GM21381 (cell line): ENCODE measurements around the gene BLVRB.
"Not testable (repeated sequence)": the region's sequence is repeated elsewhere in the genome, so short reads cannot be mapped to it uniquely, and the experiment has no call there.

Experiments
- ATAC-seq: cut with Tn5 transposase; IDR thresholded peaks from one replicate; pipeline ENCODE4 v1.9.1; 2021; ENCODE audit warnings: mild to moderate bottlenecking, moderate library complexity; ENCODE audit not compliant: unreplicated experiment

The BLVRB gene

DNA sequence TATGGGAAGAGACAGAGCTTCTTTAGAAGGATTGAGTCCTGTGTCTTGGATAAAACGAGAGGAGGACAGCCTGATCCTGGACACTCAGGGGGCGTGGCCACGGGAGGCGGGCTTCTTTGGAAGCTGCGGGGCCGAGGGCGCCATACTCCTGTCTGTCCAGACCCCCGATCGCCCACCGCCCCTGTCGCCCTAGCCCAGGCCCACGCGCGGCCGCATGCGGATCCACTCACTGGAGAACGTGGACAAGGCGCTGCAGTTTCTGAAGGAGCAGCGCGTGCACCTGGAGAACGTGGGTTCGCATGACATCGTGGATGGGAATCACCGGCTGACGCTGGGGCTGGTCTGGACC is 24.3 kb upstream of the BLVRB start:
- ATAC-seq = no peak

DNA sequence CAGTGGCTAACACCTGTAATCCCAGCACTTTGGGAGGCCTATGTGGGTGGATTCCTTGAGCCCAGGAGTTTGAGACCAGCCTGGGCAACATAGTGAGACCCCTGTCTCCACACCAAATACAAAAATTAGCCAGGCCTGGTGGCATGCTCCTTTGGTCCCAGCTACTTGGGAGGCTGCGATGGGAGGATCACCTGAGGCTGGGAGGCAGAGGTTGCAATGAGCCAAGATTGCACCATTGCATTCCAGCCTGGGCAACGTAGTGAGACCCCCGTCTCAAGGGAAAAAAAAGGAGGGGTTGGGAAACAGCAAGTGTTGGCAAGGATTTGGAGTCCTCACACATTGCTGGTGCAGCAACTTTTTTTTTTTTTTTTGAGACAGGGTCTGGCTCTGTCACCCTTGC is 20.5 kb upstream of the BLVRB start:
- no peak for ATAC-seq

DNA sequence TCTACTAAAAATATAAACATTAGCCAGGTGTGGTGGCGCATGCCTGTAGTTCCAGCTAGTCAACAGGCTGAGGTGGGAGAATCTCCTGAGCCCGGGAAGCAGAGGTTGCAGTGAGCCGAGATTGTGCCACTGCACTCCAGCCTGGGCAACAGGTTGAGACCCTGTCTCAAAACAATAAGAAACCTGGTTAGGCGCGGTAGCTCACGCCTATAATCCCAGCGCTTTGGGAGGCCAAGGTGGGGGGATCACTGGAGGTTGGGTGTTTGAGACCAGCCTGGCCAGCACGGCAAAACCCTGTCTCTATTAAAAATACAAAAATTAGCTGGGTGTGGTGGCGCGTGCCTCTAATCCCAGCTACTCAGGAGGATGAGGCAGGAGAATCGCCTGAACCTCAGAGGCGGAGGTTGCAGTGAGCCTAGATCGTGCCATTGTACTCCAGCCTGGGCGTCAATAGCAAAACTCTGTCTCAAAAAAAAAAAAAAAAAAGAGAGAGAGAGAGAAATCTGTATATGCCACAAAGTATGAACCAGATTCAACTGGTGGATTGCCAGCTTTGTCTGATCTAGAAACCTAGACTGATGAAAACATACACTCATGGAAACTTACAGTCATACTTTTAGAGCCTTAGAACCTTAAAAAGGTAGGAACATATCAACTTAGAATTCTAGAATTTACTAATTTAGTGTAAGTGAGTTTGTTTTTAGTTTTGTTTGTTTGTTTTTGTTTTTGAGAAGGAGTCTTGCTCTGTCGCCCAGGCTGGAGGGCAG is 10.5 kb upstream of the BLVRB start:
- ATAC-seq = not testable (repeated sequence)

DNA sequence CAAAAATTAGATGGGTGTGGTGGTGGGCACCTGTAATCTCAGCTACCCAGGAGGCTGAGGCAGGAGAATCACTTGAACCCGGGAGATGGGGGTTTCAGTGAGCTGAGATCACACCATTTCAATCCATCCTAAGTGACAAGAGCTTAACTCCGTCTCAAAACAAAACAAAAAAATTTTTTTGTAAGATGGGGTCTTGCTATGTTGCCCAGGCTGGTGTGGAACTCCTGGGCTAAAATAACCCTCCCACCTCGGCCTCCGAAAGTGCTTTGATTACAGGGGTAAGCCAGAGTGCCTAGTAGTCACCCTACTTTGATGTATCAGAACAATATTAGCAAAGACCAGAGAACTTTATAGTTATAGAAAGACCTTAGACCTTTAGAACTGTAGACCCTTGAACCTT is 9.2 kb upstream of the BLVRB start:
- no peak for ATAC-seq

DNA sequence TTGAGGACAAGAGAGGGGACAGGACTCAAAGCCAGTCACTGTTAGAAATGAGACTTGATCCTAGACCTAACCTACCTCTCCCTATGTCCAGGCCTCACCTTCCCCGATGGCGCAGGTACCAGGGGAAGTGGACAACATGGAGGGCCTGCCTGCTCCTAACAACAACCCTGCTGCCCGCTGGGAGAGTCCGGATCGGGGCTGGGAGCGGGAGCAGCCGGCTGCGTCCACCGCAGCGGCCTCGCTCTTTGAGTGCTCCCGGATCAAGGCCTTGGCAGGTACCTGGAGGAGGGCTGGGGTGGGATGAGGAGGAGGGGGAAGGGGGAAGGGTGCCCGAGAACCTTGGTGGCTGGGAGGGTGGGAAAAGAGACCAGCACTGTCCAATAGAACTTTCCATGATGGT is 7.0 kb upstream of the BLVRB start:
- no peak for ATAC-seq

DNA sequence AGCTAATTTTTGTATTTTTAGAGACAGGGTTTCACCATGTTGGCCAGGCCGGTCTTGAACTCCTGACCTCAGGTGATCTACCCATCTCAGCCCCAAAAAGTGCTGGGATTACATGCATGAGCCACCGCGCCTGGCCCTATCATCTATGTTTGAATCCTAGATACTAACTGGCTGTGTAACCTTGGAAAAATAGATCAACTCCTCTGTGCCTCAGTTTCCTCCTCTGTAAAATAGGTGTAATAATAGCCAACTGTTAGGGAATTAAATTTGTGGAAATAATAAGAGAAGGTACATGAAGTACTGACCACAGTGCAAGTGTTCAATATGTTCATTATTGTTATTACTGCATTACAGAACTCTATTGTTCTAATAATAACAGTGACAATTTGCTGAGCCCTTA is 5.6 kb upstream of the BLVRB start:
- ATAC-seq = no peak

DNA sequence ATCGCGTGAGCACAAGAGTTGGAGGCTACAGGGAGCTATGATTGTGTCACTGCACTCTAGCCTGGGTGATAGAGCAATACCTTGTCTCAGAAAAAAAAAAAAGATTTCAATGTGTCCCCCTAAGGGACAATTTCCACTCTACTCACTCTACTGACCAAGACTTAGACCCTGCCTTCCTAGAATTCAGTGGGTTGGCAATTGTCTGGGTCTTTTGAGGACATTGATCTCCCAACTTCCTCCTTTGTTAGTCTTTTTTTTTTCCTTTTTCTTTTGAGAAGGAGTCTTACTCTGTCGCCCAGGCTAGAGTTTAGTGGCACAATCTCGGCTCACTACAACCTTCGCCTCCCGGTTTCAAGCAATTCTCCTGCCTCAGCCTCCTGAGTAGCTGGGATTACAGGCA is 3.5 kb upstream of the BLVRB start:
- ATAC-seq = no peak

DNA sequence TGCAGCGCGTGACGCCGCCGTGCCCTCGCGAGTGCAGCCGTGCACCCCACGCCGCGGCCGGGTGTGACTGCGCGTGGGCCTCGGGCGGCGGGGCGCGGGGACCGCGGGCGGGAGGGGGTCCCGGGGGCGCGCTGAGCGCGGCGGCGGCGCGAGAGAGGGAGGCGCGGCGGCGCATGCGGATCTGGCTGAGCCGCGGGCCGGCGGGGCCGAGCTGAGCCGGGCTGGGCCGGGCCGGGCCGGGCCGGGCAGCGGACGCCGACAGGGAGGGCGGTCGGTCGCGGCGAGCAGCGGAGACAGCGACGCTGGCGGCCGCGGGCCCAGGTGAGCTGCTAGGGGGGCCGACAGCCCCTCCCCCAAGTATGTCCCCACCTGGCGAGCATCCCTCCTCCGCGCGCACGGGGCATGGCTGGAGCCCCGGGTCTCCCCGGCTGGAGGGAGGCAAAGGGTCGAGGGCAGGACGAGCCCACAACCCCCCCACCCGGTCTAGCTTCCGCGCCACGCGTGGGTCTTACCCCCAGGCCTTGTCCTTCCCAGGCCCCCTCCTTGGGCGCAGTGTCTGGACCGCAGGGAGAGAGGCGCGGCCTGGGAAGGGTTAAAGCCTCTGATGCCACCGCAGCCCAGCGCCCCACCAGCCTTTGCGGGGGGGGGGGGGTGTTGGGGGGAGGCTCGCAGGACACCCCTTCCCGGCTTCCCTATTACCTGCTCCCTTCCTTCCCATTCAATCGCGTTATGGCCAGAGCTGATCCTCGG is 1.6 kb upstream of the BLVRB start, which contains the start of gene SPTBN4:
Gene SPTBN4 (plus strand): TSS at position 17 of the 750 bp plus-strand sequence. CDS start 5,621 bp downstream, outside the sequence.
- ATAC-seq = no peak

DNA sequence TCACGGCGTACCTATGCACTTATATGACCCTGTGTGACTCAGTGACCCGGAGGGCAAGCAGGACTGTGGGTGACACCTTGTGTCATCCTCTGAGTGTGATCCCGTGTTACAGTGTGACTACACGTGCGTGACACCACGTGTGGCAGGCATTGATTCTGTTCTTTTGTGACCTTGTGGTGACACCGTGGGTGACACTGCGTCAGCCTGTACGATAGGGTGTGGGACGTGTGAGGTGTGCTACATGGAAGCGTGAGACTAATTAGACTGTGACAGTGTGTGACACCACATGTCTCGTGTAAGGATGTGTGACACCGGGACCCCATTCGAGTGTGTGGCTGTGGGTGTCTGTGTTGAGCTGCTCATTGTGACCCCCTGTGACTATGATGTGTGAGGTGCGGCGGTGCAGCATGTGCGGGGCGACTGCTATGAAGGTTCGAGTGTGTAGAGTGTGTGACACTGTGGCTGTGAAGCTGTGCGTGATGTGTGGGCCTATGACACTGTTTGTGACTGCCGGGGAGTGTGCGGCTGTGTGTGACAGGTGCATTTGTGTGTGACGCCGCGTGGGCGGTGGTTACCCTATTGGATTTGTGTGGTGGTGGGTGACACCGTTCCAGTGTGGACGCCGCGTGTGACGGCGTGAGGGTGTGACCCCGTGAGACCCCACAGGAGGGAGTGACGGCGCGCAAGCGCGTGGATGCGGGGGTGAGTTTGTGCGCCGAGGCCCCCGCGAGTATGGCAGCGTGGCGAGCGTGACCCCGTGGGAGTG is 857 bp upstream of the BLVRB start:
- peak; percentile 26 for ATAC-seq

DNA sequence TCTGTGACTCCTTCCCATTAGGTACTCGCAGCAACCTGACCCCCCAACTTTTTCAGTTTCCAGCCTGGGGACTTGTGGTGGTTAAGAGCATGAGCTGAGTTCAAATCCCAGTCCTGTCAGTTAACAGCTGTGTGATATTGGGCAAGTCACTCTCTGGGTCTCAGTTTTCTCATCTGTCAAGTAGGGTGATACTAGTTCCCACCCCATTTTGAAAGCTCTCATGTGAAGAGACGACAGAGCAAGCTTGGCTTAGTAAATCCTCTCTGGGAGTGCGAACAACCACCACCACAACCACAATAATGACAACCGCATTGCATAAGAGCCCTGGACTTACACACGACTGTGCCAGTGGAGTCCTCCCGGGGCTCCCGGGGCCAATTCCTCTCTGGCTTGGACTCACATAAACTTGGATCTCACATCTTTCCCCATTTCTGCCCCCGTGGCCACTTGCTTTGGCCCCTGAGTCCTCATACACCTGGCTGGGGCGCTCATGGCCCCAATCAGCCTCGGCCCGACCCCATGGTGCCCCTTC is 454 bp downstream of the BLVRB start:
- ATAC-seq = no peak

DNA sequence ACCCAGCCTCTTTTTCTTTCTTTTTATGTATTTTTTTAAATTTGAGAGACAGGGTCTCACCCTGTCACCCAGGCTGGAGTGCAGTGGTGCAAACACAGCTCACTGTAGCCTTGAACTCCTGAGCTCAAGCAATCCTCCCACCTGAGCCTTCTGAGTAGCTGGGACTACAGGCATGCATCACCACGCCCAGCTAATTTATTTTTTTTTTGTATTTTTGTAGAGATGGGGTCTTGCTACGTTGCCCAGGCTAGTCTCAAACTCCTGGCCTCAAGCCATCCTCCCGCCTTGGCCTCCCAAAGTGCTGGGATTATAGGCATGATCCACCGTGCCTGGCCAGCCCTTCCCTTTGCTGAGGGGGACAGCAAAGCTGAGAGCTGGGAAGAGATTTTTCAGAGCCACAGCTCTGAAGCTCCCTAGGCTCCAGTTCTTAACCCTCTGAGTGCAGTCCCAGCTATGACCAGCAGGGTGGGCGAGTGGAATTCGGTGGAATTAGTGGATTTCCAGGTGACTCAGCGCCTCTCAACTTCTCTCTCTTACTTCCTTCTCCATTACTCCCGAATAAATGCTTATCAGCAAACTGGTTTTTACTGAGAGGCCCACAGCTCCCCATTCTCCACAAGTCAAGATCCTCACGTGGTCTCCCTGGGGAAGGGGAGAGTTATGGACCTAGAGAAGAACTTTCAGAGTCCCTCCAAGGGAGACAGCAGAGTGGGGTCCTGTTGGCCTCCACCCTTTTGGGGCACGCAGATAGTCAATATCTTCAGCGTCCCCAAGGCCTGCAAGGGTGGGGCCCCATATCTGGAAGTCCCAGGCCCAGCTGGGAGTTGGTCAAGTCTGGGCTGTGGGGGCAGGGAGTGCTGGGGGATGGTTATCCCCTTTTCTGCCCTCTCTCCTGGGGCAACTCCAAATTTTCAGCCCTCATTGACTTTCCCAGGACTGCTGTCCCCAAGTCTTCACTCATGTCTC is 1.2 kb downstream of the BLVRB start:
- no peak for ATAC-seq

DNA sequence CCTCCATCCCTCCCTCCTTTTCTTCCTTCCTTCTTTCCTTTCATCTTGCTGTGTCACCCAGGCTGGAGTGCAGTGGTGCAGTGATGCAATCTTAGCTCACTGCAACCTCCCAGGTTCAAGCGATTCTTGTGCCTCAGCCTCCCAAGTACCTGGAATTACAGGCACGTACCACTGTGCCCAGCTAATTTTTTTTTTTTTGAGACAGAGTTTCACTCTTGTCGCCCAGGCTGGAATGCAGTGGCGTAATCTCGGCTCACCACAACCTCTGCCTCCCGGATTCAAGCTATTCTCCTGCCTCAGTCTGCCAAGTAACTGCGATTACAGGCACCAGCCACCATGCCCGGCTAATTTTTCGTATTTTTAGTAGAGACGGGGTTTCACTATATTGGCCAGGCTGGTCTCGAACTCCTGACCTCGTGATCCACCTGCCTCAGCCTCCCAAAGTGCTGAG is 1.9 kb downstream of the BLVRB start:
- ATAC-seq = not testable (repeated sequence)

DNA sequence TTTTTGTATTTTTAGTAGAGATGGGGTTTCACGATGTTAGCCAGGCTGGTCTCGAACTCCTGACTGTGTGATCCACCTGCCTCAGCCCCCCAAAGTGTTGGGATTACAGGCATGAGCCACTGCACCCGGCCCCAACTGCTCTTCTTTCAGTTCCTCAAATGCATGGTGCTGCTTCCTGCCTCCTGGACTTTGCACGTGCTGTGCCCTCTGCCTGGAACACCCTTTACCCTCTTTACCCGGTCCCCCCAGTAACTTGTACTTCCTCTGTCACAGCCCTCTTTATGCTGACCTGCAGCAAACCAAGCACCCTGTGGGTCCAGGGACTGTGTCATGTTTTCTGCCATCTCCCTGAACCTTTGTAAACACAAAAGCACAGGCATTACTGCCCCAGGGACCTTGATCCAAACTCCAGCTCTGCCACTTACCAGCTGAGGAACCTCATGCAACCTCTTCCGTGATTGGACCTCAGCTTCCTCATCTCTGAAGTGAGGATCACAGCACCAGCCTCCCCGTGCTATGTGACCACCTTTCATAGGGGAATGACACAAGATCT is 3.8 kb downstream of the BLVRB start:
- no peak for ATAC-seq

DNA sequence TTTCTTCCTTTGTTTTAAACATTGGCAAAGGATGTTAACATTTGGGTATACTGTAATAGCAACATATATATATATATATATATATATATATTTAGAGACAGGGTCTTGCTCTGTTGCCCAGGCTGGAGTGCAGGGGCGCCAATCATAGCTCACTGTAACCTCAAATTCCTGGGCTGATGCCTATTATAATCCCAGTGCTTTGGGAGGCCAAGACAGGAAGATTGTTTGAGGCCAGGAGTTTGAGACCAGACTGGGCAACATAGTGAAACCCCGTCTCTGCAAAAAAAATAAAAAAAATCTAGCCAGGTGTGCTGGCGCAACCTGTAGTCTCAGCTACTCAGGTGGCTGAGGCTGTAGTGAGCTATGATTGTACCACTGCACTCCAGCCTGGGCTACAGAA is 5.4 kb downstream of the BLVRB start:
- no peak for ATAC-seq

DNA sequence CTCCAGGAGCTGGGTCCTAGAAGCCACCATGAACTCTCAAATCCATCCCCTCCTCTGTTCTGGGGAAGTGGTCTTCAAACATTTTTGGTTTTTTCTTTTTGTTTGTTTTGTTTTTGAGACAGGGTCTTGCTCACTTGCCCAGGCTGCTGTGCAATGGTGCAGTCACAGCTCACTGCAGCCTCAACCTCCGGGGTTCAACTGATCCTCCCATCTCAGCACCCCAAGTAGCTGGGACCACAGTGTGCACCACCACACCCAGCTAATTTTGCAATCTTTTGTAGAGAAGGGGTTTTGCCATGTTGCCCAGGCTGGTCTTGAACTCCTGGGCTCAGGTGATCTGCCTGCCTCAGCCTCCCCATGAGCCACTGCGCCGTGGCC is 7.0 kb downstream of the BLVRB start:
- ATAC-seq = no peak

DNA sequence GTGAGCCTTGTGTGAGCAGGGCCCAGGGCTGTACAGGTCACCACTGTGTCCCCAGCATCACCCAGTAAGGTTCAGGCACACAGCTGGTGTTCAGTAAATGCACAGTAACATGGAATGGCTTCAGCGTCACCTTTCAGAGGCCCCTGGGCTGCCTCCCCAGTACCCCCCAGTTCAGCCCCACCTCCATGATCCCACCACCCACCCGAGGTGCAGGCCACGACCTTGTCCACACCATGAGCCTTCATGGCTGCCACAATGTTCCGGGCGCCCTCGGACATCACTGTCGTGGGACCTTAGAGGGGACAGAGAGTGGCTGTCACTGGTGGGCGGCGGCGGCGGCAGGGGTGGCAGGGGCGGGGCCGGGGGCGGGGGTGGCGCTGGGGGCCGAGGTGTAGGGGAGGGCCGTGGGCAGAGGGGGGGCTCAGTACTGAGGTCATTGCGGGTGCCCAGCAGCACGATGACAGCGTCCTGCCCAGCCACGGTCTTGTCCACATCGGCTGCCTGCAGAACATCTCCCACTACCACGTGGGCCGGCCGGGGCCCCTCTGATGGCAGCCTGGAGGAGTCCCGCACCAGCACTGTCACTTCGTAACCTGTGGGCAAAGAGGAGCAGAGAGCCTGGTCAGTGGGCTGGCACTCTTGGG is 7.5 kb downstream of the BLVRB start:
- no peak for ATAC-seq

DNA sequence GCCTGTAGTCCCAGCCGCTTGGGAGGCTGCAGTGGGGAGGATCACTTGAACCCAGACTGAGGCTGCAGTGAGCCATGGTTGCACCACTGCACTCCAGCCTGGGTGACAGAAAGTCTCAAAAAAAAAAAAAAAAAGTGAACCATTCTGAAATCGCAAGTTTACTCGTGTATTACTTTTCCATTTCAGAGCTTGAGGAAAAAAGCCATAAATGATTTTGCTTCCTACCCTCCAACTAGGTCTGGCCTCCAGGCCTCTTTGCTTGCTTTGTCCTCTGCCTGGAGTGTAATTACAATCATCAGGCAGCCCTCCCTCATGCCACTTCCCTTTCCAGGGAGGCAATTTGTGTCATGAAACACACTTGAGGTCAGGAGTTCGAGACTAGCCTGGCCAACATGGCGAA is 8.5 kb downstream of the BLVRB start:
- no peak for ATAC-seq

DNA sequence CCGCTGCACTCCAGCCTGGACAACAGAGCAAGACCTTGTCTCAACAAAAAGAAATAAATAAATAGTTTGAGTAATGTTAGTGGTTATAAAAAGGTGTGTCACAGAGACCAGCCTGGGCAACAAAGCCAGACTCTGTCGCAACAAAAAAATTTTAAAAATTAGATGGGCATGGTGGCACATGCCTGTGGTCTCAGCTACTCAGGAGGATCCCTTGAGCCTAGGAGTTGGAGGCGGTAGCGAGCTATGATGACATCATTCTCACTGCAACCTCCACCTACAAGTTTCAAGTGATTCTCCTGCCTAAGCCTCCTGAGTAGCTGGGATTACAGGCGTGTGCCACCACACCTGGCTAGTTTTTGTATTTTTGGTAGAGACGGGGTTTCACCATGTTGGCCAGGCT is 11.6 kb downstream of the BLVRB start:
- ATAC-seq = not testable (repeated sequence)

DNA sequence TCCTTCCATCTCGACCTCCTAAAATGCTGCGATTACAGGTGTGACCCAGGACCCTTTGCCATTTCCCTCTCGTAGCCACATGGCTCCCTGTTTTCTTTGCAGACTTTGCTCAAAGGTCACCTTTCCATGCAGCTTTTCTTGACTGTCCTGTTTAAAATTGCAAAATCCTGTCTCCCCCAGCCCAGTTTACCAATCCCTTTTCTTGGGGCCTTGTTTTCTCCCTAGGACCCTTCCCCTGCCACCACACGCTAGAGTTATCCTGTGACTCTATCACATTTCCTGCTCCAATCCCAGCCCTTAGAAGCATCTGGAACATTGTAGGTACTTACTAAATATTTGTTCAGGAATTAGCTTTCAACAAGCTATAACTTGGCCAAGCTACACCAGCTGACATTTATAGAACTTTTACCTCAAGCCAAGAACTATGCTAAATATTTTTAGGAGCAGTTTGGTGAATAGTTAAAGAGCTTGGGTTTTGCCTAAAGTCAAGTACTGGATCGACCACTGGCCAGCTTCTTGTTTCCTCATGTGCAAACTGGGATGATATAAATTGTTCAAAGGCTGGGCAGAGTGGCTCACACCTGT is 12.3 kb downstream of the BLVRB start:
- ATAC-seq = no peak
